Thyroid gland (tissue), 4 donors: ENCODE measurements around the gene CEP170.
"Not testable (repeated sequence)": the region's sequence is repeated elsewhere in the genome, so short reads cannot be mapped to it uniquely, and the experiment has no call there.

Source experiments
- CTCF ChIP-seq, 6 experiments: fragments of 200-600 bp in 3 of 6; fragments of 450-650 bp in 3 of 6; sonication (generic) in 3 of 6; IDR thresholded peaks; one replicate each; pipeline ENCODE4 v1.5.1; 2016 to 2019; ENCODE audit warnings: antibody characterized with exemption in 6 of 6, mild to moderate bottlenecking in 2 of 6, inconsistent platforms in 1 of 6, moderate library complexity in 1 of 6
- POLR2A ChIP-seq, 2 donors: fragments of 450-650 bp; IDR thresholded peaks; one replicate each; pipeline ENCODE4 v1.6.1; 2017; ENCODE audit warnings: antibody characterized with exemption in 2 of 2, mild to moderate bottlenecking in 2 of 2, moderate library complexity in 1 of 2

- TF ChIP-seq CTCF, POLR2A (IDR thresholded peaks at IDR 0.05): not testable (repeated sequence)
Measured at GRCh38 chr1:243177792-243178191, 77.3 kb downstream of the CEP170 start.
